GM12801 (cell line): ENCODE results near the gene OCRL.

Source experiments
- TF ChIP-seq, protein P1 (sequence below): IDR thresholded peaks from one replicate; pipeline ENCODE4 v1.5.1; 2011; ENCODE audit warnings: control low read depth; ENCODE audit not compliant: insufficient read length; ENCODE audit errors: extremely low read depth

The OCRL gene

DNA sequence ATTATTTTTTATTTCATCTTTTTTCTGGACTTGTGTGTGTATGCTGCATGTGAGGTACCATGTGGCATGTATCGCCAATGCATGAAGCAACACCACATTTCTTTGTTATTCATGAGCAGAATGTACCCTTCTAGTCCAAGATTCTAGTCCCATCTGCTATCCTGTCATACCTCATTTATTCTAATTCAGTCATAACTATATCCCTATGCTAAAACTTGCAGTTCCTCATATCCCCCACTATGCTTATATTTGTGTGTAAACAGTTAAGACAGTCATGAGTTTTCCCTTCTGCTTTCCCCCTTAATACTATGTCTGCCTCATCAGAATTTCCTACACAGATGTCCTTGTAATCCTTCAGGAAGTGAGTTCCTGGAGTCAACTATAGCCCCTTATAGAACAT is 19.7 kb downstream of the OCRL start:
- TF ChIP-seq, protein P1, sequence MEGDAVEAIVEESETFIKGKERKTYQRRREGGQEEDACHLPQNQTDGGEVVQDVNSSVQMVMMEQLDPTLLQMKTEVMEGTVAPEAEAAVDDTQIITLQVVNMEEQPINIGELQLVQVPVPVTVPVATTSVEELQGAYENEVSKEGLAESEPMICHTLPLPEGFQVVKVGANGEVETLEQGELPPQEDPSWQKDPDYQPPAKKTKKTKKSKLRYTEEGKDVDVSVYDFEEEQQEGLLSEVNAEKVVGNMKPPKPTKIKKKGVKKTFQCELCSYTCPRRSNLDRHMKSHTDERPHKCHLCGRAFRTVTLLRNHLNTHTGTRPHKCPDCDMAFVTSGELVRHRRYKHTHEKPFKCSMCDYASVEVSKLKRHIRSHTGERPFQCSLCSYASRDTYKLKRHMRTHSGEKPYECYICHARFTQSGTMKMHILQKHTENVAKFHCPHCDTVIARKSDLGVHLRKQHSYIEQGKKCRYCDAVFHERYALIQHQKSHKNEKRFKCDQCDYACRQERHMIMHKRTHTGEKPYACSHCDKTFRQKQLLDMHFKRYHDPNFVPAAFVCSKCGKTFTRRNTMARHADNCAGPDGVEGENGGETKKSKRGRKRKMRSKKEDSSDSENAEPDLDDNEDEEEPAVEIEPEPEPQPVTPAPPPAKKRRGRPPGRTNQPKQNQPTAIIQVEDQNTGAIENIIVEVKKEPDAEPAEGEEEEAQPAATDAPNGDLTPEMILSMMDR: no peak

DNA sequence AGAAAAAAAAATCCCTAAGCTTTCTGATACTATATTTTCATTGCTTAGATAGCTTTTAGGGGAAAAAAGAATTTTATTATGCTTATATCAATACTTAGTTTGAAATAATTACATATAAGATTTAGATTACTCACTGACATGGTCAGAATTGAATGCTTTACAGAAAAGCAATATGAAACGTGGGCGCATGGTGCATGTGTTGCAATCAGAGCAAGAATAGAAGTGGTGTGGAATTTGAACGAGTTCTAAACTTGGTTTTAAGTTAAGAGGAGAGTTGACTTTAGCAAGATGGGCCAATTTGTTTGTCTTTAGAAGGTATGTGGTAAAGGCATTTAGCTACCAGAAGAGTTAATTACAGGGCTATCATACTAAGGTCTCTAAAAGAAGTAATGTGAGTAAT is 21.4 kb downstream of the OCRL start:
- TF ChIP-seq, protein P1: no peak

DNA sequence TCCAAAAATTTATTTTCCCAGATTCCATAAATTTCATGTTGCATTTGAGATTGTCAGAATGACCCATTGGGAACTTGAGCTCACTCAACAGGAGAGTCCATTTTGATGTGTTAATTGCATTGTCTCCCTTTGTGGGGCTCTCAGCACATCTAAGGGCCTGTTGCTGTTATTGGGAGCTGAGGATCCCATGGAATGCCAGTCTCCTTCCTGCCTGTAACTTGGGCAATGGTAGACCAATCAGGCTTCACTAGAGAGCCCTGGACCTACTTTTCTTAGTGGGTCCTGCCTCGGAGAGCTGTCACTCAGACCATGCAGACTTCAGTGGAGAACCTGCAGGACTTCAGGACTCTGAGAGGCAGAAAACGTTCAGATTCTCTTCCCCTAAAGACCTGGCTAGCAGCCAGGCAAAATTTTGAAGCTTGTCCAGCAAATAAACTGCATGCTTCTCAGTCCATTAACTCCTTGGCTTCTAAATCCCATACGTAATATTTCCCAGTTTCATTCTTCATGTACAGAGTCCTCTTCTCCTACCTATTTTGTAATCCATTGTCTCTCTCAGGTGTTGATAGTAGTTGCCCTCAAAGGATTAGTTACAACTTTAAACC is 25.1 kb downstream of the OCRL start:
- TF ChIP-seq, protein P1: no peak

DNA sequence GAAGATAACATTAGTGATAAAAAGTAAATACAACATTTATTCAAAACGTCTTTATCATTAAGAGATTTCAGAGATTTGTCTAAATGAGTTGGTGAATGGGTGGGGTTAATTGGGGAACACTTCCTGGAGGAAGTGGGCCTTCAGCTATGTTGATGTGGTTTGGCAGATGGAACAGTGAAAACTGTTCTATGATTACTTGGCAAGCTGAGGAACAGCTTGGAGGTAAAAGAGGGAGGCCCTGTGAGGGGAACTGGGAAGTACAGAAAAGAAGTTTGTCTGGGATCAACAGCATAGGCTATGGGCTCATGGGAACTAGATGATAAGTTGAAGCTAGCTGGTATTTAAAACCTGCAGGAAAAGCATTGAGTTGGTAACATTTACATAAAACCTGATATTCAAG is 26.0 kb downstream of the OCRL start:
- TF ChIP-seq, protein P1: no peak

DNA sequence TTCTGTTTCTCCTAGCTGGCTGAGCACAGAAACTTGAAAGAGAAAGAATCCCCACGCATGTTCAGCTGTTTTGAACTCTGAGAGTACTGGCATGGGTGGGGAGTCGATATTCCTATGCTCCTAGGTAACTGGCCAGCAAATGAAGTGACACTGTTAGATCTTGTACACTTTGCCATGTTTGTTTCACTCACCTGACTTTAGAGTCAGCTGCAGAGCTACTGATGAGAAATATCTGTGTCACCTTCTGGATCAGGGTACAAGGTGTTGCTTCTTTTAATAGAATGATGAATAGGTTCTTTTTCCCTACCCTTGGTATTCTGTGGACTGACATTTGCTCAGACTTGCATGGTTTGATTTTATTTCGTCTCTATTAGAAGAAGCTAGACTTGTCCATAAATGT is 28.3 kb downstream of the OCRL start:
- TF ChIP-seq, protein P1: no peak

DNA sequence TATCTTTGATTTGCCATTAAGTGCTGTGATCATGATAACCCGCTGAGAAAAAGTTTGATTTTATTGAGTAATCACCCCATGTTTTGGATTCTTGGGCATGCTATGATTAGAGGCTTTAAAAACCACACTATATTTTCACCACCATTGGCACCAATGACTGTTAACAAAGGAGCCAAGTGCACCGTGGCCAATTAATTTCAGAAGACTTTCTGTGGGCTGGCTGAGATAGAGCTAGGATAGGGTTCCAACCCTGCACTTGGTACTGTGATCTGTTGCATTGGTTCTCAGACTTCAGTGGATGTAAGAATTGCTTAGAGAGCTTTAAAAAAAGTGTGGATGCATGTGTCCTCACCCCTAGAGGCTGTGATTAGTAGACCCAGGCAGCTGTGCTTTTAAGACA is 32.4 kb downstream of the OCRL start:
- TF ChIP-seq, protein P1: no peak

DNA sequence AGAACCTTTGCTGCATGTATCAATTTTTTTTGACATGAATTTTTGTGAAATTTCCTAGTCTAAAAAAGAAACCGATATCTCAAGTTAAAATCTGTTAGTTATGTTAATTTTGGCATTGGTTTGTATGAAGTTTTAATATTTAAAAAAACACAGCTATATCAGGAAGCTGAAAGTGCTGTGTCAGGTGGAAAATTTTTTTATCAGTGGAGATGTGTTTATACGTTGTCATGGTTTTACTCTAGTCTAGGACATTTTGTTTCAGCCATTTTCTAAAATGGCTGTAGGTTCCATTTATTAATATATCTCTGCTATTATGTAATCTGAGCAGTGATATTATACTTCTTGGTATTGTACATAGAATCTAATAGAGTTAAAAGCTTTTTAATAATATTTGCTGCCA is 34.2 kb downstream of the OCRL start:
- TF ChIP-seq, protein P1: no peak
